ENCODE data around the gene UHRF2.
A peak's percentile ranks its signal among the peaks of the same experiment; 100 is the strongest.
"Not testable (repeated sequence)": the region's sequence is repeated elsewhere in the genome, so short reads cannot be mapped to it uniquely, and the experiment has no call there.

Gene UHRF2

GRCh38 chr9:6428940-6429889, 16.2 kb downstream of the UHRF2 start:
- DNase-seq (ENCODE audit: low spot score) = no peak

GRCh38 chr9:6431038-6431437, 18.0 kb downstream of the UHRF2 start:
- no peak for DNase-seq (ENCODE audit: low spot score)

- no peak for DNase-seq (ENCODE audit: low spot score)
Observed at GRCh38 chr9:6433410-6433809, 20.4 kb downstream of the UHRF2 start.

- DNase-seq (ENCODE audit: low spot score) = no peak
Observed at GRCh38 chr9:6439051-6439703, 26.2 kb downstream of the UHRF2 start.

GRCh38 chr9:6440405-6440804, 27.4 kb downstream of the UHRF2 start:
- no peak for DNase-seq (ENCODE audit: low spot score)

- DNase-seq (ENCODE audit: low spot score) = no peak
Observed at GRCh38 chr9:6441269-6441668, 28.3 kb downstream of the UHRF2 start.

- no peak for DNase-seq (ENCODE audit: low spot score)
Observed at GRCh38 chr9:6443661-6444060, 30.7 kb downstream of the UHRF2 start.

GRCh38 chr9:6444128-6444527, 31.1 kb downstream of the UHRF2 start:
- no peak for DNase-seq (ENCODE audit: low spot score)

GRCh38 chr9:6449086-6449485, 36.1 kb downstream of the UHRF2 start:
- no peak for DNase-seq (ENCODE audit: low spot score)

GRCh38 chr9:6449645-6450044, 36.6 kb downstream of the UHRF2 start:
- no peak for DNase-seq (ENCODE audit: low spot score)

- DNase-seq (ENCODE audit: low spot score) = no peak
Observed at GRCh38 chr9:6450641-6451375, 37.8 kb downstream of the UHRF2 start.

GRCh38 chr9:6455292-6455691, 42.3 kb downstream of the UHRF2 start:
- not testable (repeated sequence) for DNase-seq (ENCODE audit: low spot score)

GRCh38 chr9:6458704-6459103, 45.7 kb downstream of the UHRF2 start:
- DNase-seq (ENCODE audit: low spot score) = not testable (repeated sequence)

GRCh38 chr9:6459718-6460117, 46.7 kb downstream of the UHRF2 start:
- no peak for DNase-seq (ENCODE audit: low spot score)

GRCh38 chr9:6460189-6460768, 47.3 kb downstream of the UHRF2 start:
- DNase-seq (ENCODE audit: low spot score) = no peak

GRCh38 chr9:6461619-6462018, 48.6 kb downstream of the UHRF2 start:
- no peak for DNase-seq (ENCODE audit: low spot score)

- DNase-seq (ENCODE audit: low spot score) = no peak
Observed at GRCh38 chr9:6467006-6467625, 54.1 kb downstream of the UHRF2 start.

GRCh38 chr9:6471231-6471850, 58.3 kb downstream of the UHRF2 start:
- no peak for DNase-seq (ENCODE audit: low spot score)

GRCh38 chr9:6473151-6473550, 60.2 kb downstream of the UHRF2 start:
- DNase-seq (ENCODE audit: low spot score) = no peak

GRCh38 chr9:6479959-6480358, 67.0 kb downstream of the UHRF2 start:
- peak; percentile 3 for DNase-seq (ENCODE audit: low spot score)

- DNase-seq (ENCODE audit: low spot score) = no peak
Observed at GRCh38 chr9:6484210-6484609, 71.2 kb downstream of the UHRF2 start.

All from HuH-7 (cell line).